HEK293 (cell line): ENCODE results near the gene OTOP3.

Source experiments
- CTCF ChIA-PET: fragments of 350-600 bp; formaldehyde crosslinking; extraction: SDS; loops from one replicate; lab custom pipeline; 2021; ENCODE audit warnings: antibody characterized with exemption; lab: Yijun Ruan, JAX
- POLR2A ChIA-PET: fragments of 300-600 bp; formaldehyde crosslinking; extraction: SDS; loops from one replicate; lab custom pipeline; 2020; ENCODE audit warnings: antibody characterized with exemption, inconsistent platforms; lab: Yijun Ruan, JAX
- H3K27ac ChIP-seq: fragments of 200-500 bp; sonication (Bioruptor generic); 2 replicates; pipeline ENCODE4 v1.5.1; 2014; ENCODE audit warnings: low read depth, low read length, control low read depth, inconsistent platforms; ENCODE audit errors: extremely low read depth
- H3K36me3 ChIP-seq, 2 experiments: fragments of 200-500 bp in 1 of 2; sonication (Bioruptor generic) in 1 of 2; 1 replicate in 1 of 2; 2 replicates in 1 of 2; pipeline ENCODE4 v1.5.1; 2014 to 2017; ENCODE audit warnings: inconsistent platforms in 2 of 2, low read length in 2 of 2; ENCODE audit not compliant: control insufficient read depth in 2 of 2, insufficient read depth in 1 of 2
- H3K4me1 ChIP-seq: fragments of 200-500 bp; sonication (Bioruptor generic); 2 replicates; pipeline ENCODE4 v1.5.1; 2014; ENCODE audit warnings: mild to moderate bottlenecking, low read length, inconsistent platforms; ENCODE audit not compliant: control insufficient read depth, insufficient read depth
- H3K4me3 ChIP-seq: 2 replicates; pipeline ENCODE4 v1.5.1; 2011; ENCODE audit warnings: low read depth, mild to moderate bottlenecking, control low read depth, low read length, moderate library complexity
- H3K9me3 ChIP-seq: fragments of 200-500 bp; sonication (Bioruptor generic); 2 replicates; pipeline ENCODE4 v1.5.1; 2014; ENCODE audit warnings: low read depth, low read length, inconsistent platforms; ENCODE audit not compliant: control insufficient read depth, insufficient read depth
- BCL11A ChIP-seq: fragments of 450-650 bp; formaldehyde crosslinking; IDR thresholded peaks from 2 replicates; pipeline ENCODE4 v1.5.1; 2016; ENCODE audit warnings: low read depth, missing biosample characterization, missing genetic modification characterization
- EGR2 ChIP-seq: fragments of 450-650 bp; formaldehyde crosslinking; IDR thresholded peaks from 2 replicates; pipeline ENCODE4 v1.5.1; 2016; ENCODE audit warnings: low read depth, missing biosample characterization, missing genetic modification characterization
- GLI4 ChIP-seq: fragments of 450-650 bp; formaldehyde crosslinking; IDR thresholded peaks from 2 replicates; pipeline ENCODE4 v1.5.1; 2016; ENCODE audit warnings: missing biosample characterization, missing genetic modification characterization
- OSR2 ChIP-seq: fragments of 450-650 bp; formaldehyde crosslinking; IDR thresholded peaks from 2 replicates; pipeline ENCODE4 v1.5.1; 2016; ENCODE audit warnings: missing biosample characterization, missing genetic modification characterization
- REPIN1 ChIP-seq: fragments of 450-650 bp; formaldehyde crosslinking; IDR thresholded peaks from 2 replicates; pipeline ENCODE4 v1.5.1; 2017; ENCODE audit warnings: missing biosample characterization, missing genetic modification characterization, low read depth
- ZBTB8A ChIP-seq: fragments of 450-650 bp; formaldehyde crosslinking; IDR thresholded peaks from 2 replicates; pipeline ENCODE4 v1.5.1; 2016; ENCODE audit warnings: missing biosample characterization, missing genetic modification characterization
- ZNF132 ChIP-seq: fragments of 450-650 bp; formaldehyde crosslinking; IDR thresholded peaks from 2 replicates; pipeline ENCODE4 v1.5.1; 2017; ENCODE audit warnings: missing biosample characterization, missing genetic modification characterization, borderline replicate concordance
- ZNF16 ChIP-seq: fragments of 450-650 bp; formaldehyde crosslinking; IDR thresholded peaks from 2 replicates; pipeline ENCODE4 v1.5.1; 2016; ENCODE audit warnings: low read depth, missing biosample characterization, missing genetic modification characterization
- ZNF202 ChIP-seq: fragments of 450-650 bp; formaldehyde crosslinking; IDR thresholded peaks from 2 replicates; pipeline ENCODE4 v1.5.1; 2016; ENCODE audit warnings: missing biosample characterization, missing genetic modification characterization, borderline replicate concordance
- ZNF211 ChIP-seq: fragments of 450-650 bp; formaldehyde crosslinking; IDR thresholded peaks from 2 replicates; pipeline ENCODE4 v1.5.1; 2016; ENCODE audit warnings: low read depth, missing biosample characterization, missing genetic modification characterization
- ZNF23 ChIP-seq: fragments of 450-650 bp; formaldehyde crosslinking; IDR thresholded peaks from 2 replicates; pipeline ENCODE4 v1.5.1; 2016; ENCODE audit warnings: missing biosample characterization, missing genetic modification characterization, borderline replicate concordance
- ZNF302 ChIP-seq: fragments of 450-650 bp; formaldehyde crosslinking; IDR thresholded peaks from 2 replicates; pipeline ENCODE4 v1.5.1; 2016; ENCODE audit warnings: missing biosample characterization, missing genetic modification characterization, low read depth
- ZNF391 ChIP-seq: fragments of 450-650 bp; formaldehyde crosslinking; IDR thresholded peaks from 2 replicates; pipeline ENCODE4 v1.5.1; 2016; ENCODE audit warnings: low read depth, missing biosample characterization, missing genetic modification characterization, borderline replicate concordance
- ZNF423 ChIP-seq: fragments of 450-650 bp; formaldehyde crosslinking; IDR thresholded peaks from 2 replicates; pipeline ENCODE4 v1.5.1; 2016; ENCODE audit warnings: missing biosample characterization, missing genetic modification characterization
- ZNF596 ChIP-seq: fragments of 450-650 bp; IDR thresholded peaks from 2 replicates; pipeline ENCODE4 v1.5.0; 2018; ENCODE audit warnings: missing biosample characterization, mild to moderate bottlenecking, missing genetic modification characterization, moderate library complexity
- ZNF624 ChIP-seq: fragments of 450-650 bp; formaldehyde crosslinking; IDR thresholded peaks from 2 replicates; pipeline ENCODE4 v1.5.1; 2017; ENCODE audit warnings: missing biosample characterization, missing genetic modification characterization
- ZNF837 ChIP-seq: fragments of 450-650 bp; formaldehyde crosslinking; IDR thresholded peaks from 2 replicates; pipeline ENCODE4 v1.5.1; 2016; ENCODE audit warnings: missing biosample characterization, missing genetic modification characterization
- ZSCAN23 ChIP-seq: fragments of 450-650 bp; formaldehyde crosslinking; IDR thresholded peaks from 2 replicates; pipeline ENCODE4 v1.5.1; 2016; ENCODE audit warnings: missing biosample characterization, missing genetic modification characterization
- TF ChIP-seq, protein P1 (sequence below): fragments of 450-650 bp; formaldehyde crosslinking; IDR thresholded peaks from 2 replicates; pipeline ENCODE4 v1.5.1; 2016; ENCODE audit warnings: missing biosample characterization, missing genetic modification characterization, borderline replicate concordance
- TF ChIP-seq, protein P2 (sequence below): fragments of 450-650 bp; formaldehyde crosslinking; IDR thresholded peaks from 2 replicates; pipeline ENCODE4 v1.5.1; 2016; ENCODE audit warnings: missing biosample characterization, missing genetic modification characterization
- TF ChIP-seq, protein P3 (sequence below): fragments of 450-650 bp; formaldehyde crosslinking; IDR thresholded peaks from 2 replicates; pipeline ENCODE4 v1.5.1; 2016; ENCODE audit warnings: missing biosample characterization, missing genetic modification characterization

OTOP3 gene

DNA sequence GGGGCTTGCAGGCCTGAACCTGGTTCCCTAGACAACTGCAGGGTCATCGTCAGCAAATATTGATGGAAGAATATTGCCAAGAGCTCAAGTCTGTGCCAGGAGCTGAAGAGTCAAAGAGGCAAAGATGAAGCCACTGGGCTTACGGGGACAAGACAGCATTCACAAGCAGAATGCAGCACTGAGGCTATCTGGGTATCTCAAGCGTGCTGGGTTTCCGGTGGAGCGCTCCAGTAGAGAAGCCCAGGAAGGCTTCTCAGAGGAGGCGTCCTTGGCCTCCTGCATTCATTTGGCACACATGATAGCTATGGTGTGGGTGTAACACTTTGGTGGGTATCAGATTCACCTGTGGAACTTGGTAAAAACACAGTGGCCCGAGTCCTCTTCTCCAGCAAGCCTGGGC, 45.1 kb upstream of the OTOP3 start:
- CTCF ChIA-PET, result interaction anchor here (0.6 to 1.5 kb wide), 4 partner anchors 27 to 323 kb away, joined by 3 to 6 read pairs (median 4); partner anchors contain the start of gene CD300H
- H3K27ac ChIP-seq, result no peak overlapping the region
- POLR2A ChIA-PET, result interaction anchor here (0.7 to 1.6 kb wide), 2 partner anchors 10 to 18 kb away, joined by 3 to 10 read pairs; partner anchors contain the start of gene FDXR

DNA sequence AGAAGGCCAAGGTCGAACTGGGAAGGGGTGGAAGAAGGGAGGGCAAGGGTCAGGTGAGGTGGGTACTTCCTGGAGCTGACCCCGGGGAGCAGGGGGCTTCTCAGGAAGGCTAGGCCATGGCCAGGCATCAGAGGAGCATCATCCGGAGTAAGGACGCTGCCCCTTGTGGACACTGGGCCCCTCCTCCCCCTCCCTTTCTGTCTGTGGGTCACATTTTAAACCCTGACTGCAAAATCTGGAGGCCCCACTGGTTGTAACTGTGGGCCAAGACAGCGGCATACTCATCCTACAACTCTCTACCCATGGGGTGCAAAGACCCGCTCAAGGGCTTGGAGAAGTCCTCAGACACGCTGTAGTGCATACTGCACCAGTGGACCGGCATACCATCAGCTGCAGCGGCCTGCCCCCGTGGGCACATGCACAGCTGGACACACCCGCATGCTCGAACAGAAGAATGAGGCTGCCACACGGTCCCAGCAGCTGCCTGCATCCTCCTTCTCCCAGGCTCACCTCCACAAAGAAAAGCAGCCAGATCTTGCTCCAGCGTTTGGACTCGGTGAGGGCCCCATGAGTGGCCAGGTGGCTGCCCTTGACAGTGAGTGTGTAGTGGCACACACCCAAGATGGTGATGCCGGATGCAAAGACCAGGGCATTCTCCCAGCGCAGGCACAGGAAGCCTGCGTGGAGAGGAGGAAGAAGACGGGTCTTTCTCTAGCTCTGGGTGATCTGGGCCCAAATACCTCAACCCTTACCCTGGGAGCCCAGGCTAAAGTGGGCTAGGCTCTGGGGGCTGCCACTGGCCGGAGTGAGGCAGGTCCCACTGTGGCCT, 43.5 kb upstream of the OTOP3 start:
- POLR2A ChIA-PET, result no interaction called here
- H3K4me1 ChIP-seq, result no peaks in the 10 kb centered on the region
- TF ChIP-seq ZNF391, result no peak
- no peak for TF ChIP-seq ZNF211 (tag by site-specific recombination)
- CTCF ChIA-PET, result interaction anchor here (0.5 to 0.9 kb wide), 6 partner anchors 26 to 554 kb away, joined by 3 to 5 read pairs (median 4); no protein-coding TSS in a partner anchor
- H3K4me3 ChIP-seq, result no peak overlapping the region
- no peaks in the 10 kb centered on the region for H3K36me3 ChIP-seq
- H3K9me3 ChIP-seq, result no peaks in the 10 kb centered on the region
- H3K27ac ChIP-seq, result no peak overlapping the region

More for the DNA sequence above, 45.1 kb upstream of the OTOP3 start:
- TF ChIP-seq ZNF391 (no peak), REPIN1 (tag by site-specific recombination) (no peak), ZBTB8A (tag by site-specific recombination) (no peak), ZNF596 (no peak), ZNF16 (no peak), ZNF202 (tag by site-specific recombination) (no peak), ZSCAN23 (no peak), GLI4 (no peak), ZNF132 (tag by site-specific recombination) (no peak), ZNF423 (tag by site-specific recombination) (no peak), OSR2 (no peak), ZNF23 (tag by site-specific recombination) (no peak), EGR2 (no peak), ZNF624 (tag by site-specific recombination) (no peak), BCL11A (tag by site-specific recombination) (no peak), ZNF837 (tag by site-specific recombination) (no peak), ZNF302 (no peak)
- TF ChIP-seq, protein P1, sequence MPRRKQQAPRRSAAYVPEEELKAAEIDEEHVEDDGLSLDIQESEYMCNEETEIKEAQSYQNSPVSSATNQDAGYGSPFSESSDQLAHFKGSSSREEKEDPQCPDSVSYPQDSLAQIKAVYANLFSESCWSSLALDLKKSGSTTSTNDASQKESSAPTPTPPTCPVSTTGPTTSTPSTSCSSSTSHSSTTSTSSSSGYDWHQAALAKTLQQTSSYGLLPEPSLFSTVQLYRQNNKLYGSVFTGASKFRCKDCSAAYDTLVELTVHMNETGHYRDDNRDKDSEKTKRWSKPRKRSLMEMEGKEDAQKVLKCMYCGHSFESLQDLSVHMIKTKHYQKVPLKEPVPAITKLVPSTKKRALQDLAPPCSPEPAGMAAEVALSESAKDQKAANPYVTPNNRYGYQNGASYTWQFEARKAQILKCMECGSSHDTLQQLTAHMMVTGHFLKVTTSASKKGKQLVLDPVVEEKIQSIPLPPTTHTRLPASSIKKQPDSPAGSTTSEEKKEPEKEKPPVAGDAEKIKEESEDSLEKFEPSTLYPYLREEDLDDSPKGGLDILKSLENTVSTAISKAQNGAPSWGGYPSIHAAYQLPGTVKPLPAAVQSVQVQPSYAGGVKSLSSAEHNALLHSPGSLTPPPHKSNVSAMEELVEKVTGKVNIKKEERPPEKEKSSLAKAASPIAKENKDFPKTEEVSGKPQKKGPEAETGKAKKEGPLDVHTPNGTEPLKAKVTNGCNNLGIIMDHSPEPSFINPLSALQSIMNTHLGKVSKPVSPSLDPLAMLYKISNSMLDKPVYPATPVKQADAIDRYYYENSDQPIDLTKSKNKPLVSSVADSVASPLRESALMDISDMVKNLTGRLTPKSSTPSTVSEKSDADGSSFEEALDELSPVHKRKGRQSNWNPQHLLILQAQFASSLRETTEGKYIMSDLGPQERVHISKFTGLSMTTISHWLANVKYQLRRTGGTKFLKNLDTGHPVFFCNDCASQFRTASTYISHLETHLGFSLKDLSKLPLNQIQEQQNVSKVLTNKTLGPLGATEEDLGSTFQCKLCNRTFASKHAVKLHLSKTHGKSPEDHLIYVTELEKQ (tag by site-specific recombination), result no peak
- TF ChIP-seq, protein P2, sequence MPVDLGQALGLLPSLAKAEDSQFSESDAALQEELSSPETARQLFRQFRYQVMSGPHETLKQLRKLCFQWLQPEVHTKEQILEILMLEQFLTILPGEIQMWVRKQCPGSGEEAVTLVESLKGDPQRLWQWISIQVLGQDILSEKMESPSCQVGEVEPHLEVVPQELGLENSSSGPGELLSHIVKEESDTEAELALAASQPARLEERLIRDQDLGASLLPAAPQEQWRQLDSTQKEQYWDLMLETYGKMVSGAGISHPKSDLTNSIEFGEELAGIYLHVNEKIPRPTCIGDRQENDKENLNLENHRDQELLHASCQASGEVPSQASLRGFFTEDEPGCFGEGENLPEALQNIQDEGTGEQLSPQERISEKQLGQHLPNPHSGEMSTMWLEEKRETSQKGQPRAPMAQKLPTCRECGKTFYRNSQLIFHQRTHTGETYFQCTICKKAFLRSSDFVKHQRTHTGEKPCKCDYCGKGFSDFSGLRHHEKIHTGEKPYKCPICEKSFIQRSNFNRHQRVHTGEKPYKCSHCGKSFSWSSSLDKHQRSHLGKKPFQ, result no peak
- TF ChIP-seq, protein P3, sequence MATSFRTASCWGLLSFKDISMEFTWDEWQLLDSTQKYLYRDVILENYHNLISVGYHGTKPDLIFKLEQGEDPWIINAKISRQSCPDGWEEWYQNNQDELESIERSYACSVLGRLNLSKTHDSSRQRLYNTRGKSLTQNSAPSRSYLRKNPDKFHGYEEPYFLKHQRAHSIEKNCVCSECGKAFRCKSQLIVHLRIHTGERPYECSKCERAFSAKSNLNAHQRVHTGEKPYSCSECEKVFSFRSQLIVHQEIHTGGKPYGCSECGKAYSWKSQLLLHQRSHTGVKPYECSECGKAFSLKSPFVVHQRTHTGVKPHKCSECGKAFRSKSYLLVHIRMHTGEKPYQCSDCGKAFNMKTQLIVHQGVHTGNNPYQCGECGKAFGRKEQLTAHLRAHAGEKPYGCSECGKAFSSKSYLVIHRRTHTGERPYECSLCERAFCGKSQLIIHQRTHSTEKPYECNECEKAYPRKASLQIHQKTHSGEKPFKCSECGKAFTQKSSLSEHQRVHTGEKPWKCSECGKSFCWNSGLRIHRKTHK, result no peak
- no peaks in the 10 kb centered on the region for H3K4me1 ChIP-seq
- H3K9me3 ChIP-seq, result no peaks in the 10 kb centered on the region
- H3K36me3 ChIP-seq, result no peaks in the 10 kb centered on the region
- no peak overlapping the region for H3K4me3 ChIP-seq
